ENCODE results near the gene PIAS2. TPM values are rescaled to one million over a fixed set of nuclear protein-coding genes. Genes with fewer than 3 reads are reported as not detected.

The PIAS2 gene
- polyA plus RNA-seq, 3 donors: 9.9 to 13.2 (median 11.0) TPM

DNA sequence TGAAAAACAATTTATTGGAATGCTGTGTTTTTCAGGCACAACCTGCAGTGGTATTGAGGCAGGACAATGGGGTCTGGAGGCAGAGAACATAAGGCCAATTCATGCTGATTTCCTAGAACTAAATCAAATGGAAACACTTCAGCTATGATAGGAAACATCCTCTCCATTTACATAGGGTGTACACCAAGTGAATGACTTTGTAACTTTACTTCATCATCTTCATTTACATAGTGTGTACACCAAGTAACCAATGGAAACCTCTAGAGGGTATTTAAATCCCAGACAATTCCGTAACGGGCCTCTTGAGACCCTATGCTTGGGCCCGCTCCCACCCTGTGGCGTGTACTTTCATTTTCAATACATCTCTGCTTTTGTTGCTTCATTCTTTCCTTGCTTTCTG, 128.2 kb downstream of the PIAS2 start:
- H3K4me3 ChIP-seq (replicated peaks in 1 of 3; ENCODE audit: low read depth in 2 of 3, low read length in 3 of 3): no peak overlapping the region
- Mint-ChIP-seq H3K27ac (no peak overlapping the region), H3K27me3 (ENCODE audit: low read depth in 3 of 3) (peaks cover 0 to 2% (median 2%) of the 10 kb centered on the region in 3 donors), H3K36me3 (no peaks in the 10 kb centered on the region), H3K9me3 (peaks cover 6 to 32% (median 24%) of the 10 kb centered on the region in 7 donors), H3K4me1 (no peaks in the 10 kb centered on the region), H3K4me3 (no peak overlapping the region)
- H4K20me1 ChIP-seq (ENCODE audit: insufficient read depth, low read length): no peaks in the 10 kb centered on the region
- H3K27me3 ChIP-seq (ENCODE audit: control insufficient read depth in 2 of 2, insufficient read depth in 2 of 2, low read length in 2 of 2): no peaks in the 10 kb centered on the region
- no peak overlapping the region for H2AFZ ChIP-seq (ENCODE audit: insufficient read depth, low read depth, low read length, poor library complexity, severe bottlenecking)
- no peak overlapping the region for H3K9ac ChIP-seq (ENCODE audit: insufficient read depth, low read length, poor library complexity, severe bottlenecking)
- H3K9me3 ChIP-seq (replicated peaks in 1 of 2; ENCODE audit: control insufficient read depth in 1 of 2, insufficient read depth in 1 of 2, low read length in 2 of 2): peaks cover 13 to 14% of the 10 kb centered on the region in 2 donors
- H3K79me2 ChIP-seq (ENCODE audit: insufficient read depth, low read length): no peaks in the 10 kb centered on the region
- no peak overlapping the region for H3K27ac ChIP-seq (ENCODE audit: low read depth in 1 of 2, low read length in 2 of 2)
- intact Hi-C loops (cut with micrococcal nuclease): no loop called here
- H3K36me3 ChIP-seq (replicated peaks in 1 of 2; ENCODE audit: control insufficient read depth in 1 of 2, insufficient read depth in 2 of 2, low read length in 2 of 2): no peaks in the 10 kb centered on the region
- no peak overlapping the region for H3K4me2 ChIP-seq (replicated peaks; ENCODE audit: extremely low read depth, low read length, poor library complexity, severe bottlenecking)
- no peak for TF ChIP-seq CTCF (IDR thresholded peaks at IDR 0.05)
- 98% methylated on average over 4 of the region's 4 CpGs for WGBS (ENCODE audit: insufficient coverage)
- no peaks in the 10 kb centered on the region for H3K4me1 ChIP-seq (ENCODE audit: control insufficient read depth in 1 of 2, insufficient read depth in 2 of 2, low read length in 2 of 2)
- DNase-seq: no peak

GRCh38 chr18:46787674-46788073, 129.6 kb downstream of the PIAS2 start:
- H3K4me1 Mint-ChIP-seq: no peaks in the 10 kb centered on the region
- no peak overlapping the region for H3K27ac ChIP-seq (ENCODE audit: low read depth in 1 of 2, low read length in 2 of 2)
- H3K9ac ChIP-seq (ENCODE audit: insufficient read depth, low read length, poor library complexity, severe bottlenecking): no peak overlapping the region
- no peak overlapping the region for H3K4me2 ChIP-seq (replicated peaks; ENCODE audit: extremely low read depth, low read length, poor library complexity, severe bottlenecking)
- peaks cover 13 to 18% of the 10 kb centered on the region in 2 donors for H3K9me3 ChIP-seq (replicated peaks in 1 of 2; ENCODE audit: control insufficient read depth in 1 of 2, insufficient read depth in 1 of 2, low read length in 2 of 2)
- H3K4me1 ChIP-seq (ENCODE audit: control insufficient read depth in 1 of 2, insufficient read depth in 2 of 2, low read length in 2 of 2): no peaks in the 10 kb centered on the region
- H3K79me2 ChIP-seq (ENCODE audit: insufficient read depth, low read length): no peaks in the 10 kb centered on the region
- no peak for TF ChIP-seq CTCF (IDR thresholded peaks at IDR 0.05)
- peaks cover 6 to 32% (median 27%) of the 10 kb centered on the region in 7 donors for H3K9me3 Mint-ChIP-seq
- DNase-seq: no peak
- H3K4me3 Mint-ChIP-seq: no peak overlapping the region
- H3K27me3 ChIP-seq (ENCODE audit: control insufficient read depth in 2 of 2, insufficient read depth in 2 of 2, low read length in 2 of 2): no peaks in the 10 kb centered on the region
- no peaks in the 10 kb centered on the region for H4K20me1 ChIP-seq (ENCODE audit: insufficient read depth, low read length)
- intact Hi-C loops (cut with micrococcal nuclease): no loop called here
- no peak overlapping the region for H2AFZ ChIP-seq (ENCODE audit: insufficient read depth, low read depth, low read length, poor library complexity, severe bottlenecking)
- no peak overlapping the region for H3K4me3 ChIP-seq (replicated peaks in 1 of 3; ENCODE audit: low read depth in 2 of 3, low read length in 3 of 3)
- no peaks in the 10 kb centered on the region for H3K36me3 ChIP-seq (replicated peaks in 1 of 2; ENCODE audit: control insufficient read depth in 1 of 2, insufficient read depth in 2 of 2, low read length in 2 of 2)
- no peak overlapping the region for H3K27ac Mint-ChIP-seq
- H3K36me3 Mint-ChIP-seq: no peaks in the 10 kb centered on the region
- H3K27me3 Mint-ChIP-seq (ENCODE audit: low read depth in 3 of 3): peaks cover 0 to 2% (median 2%) of the 10 kb centered on the region in 3 donors
- 78% methylated on average over 3 of the region's 3 CpGs for WGBS (ENCODE audit: insufficient coverage)

Measured in CD14-positive monocyte (primary cell).